HEK293 (cell line): ENCODE results near the gene ZKSCAN8.

Source experiments
- GLIS1 ChIP-seq: fragments of 450-650 bp; formaldehyde crosslinking; IDR thresholded peaks from 2 replicates; pipeline ENCODE4 v1.5.1; 2016; ENCODE audit warnings: missing biosample characterization, missing genetic modification characterization
- KLF16 ChIP-seq: fragments of 450-650 bp; formaldehyde crosslinking; IDR thresholded peaks from 2 replicates; pipeline ENCODE4 v1.5.1; 2017; ENCODE audit warnings: missing biosample characterization, missing genetic modification characterization
- OSR2 ChIP-seq: fragments of 450-650 bp; formaldehyde crosslinking; IDR thresholded peaks from 2 replicates; pipeline ENCODE4 v1.5.1; 2016; ENCODE audit warnings: missing biosample characterization, missing genetic modification characterization
- SP2 ChIP-seq: fragments of 450-650 bp; formaldehyde crosslinking; IDR thresholded peaks from 2 replicates; pipeline ENCODE4 v1.5.1; 2016; ENCODE audit warnings: missing biosample characterization, missing genetic modification characterization
- ZBTB17 ChIP-seq: fragments of 450-650 bp; formaldehyde crosslinking; IDR thresholded peaks from 2 replicates; pipeline ENCODE4 v1.5.1; 2016; ENCODE audit warnings: missing biosample characterization, missing genetic modification characterization
- ZBTB21 ChIP-seq: fragments of 450-650 bp; formaldehyde crosslinking; IDR thresholded peaks from 2 replicates; pipeline ENCODE4 v1.5.1; 2017; ENCODE audit warnings: missing biosample characterization, missing genetic modification characterization
- ZNF10 ChIP-seq: fragments of 450-650 bp; formaldehyde crosslinking; IDR thresholded peaks from 2 replicates; pipeline ENCODE4 v1.5.1; 2017; ENCODE audit warnings: missing biosample characterization, missing genetic modification characterization
- ZNF175 ChIP-seq: fragments of 450-650 bp; formaldehyde crosslinking; IDR thresholded peaks from 2 replicates; pipeline ENCODE4 v1.5.1; 2016; ENCODE audit warnings: missing biosample characterization, missing genetic modification characterization
- ZNF2 ChIP-seq: fragments of 450-650 bp; formaldehyde crosslinking; IDR thresholded peaks from 2 replicates; pipeline ENCODE4 v1.5.1; 2016; ENCODE audit warnings: missing biosample characterization, missing genetic modification characterization
- ZNF211 ChIP-seq: fragments of 450-650 bp; formaldehyde crosslinking; IDR thresholded peaks from 2 replicates; pipeline ENCODE4 v1.5.1; 2016; ENCODE audit warnings: low read depth, missing biosample characterization, missing genetic modification characterization
- ZNF24 ChIP-seq: fragments of 450-650 bp; formaldehyde crosslinking; IDR thresholded peaks from 2 replicates; pipeline ENCODE4 v1.5.1; 2016; ENCODE audit warnings: missing biosample characterization, missing genetic modification characterization
- ZNF248 ChIP-seq: fragments of 450-650 bp; formaldehyde crosslinking; IDR thresholded peaks from 2 replicates; pipeline ENCODE4 v1.5.1; 2017; ENCODE audit warnings: missing biosample characterization, missing genetic modification characterization
- ZNF571 ChIP-seq: fragments of 450-650 bp; formaldehyde crosslinking; IDR thresholded peaks from 2 replicates; pipeline ENCODE4 v1.5.0; 2017; ENCODE audit warnings: missing biosample characterization, missing genetic modification characterization
- ZNF596 ChIP-seq: fragments of 450-650 bp; IDR thresholded peaks from 2 replicates; pipeline ENCODE4 v1.5.0; 2018; ENCODE audit warnings: missing biosample characterization, mild to moderate bottlenecking, missing genetic modification characterization, moderate library complexity
- ZNF677 ChIP-seq: fragments of 450-650 bp; IDR thresholded peaks from 2 replicates; pipeline ENCODE4 v1.5.0; 2018; ENCODE audit warnings: missing biosample characterization, mild to moderate bottlenecking, missing genetic modification characterization, moderate library complexity
- ZNF701 ChIP-seq: fragments of 450-650 bp; formaldehyde crosslinking; IDR thresholded peaks from 2 replicates; pipeline ENCODE4 v1.5.1; 2016; ENCODE audit warnings: missing biosample characterization, missing genetic modification characterization
- ZNF777 ChIP-seq: fragments of 450-650 bp; formaldehyde crosslinking; IDR thresholded peaks from 2 replicates; pipeline ENCODE4 v1.5.1; 2017; ENCODE audit warnings: missing biosample characterization, missing genetic modification characterization, borderline replicate concordance
- ZNF837 ChIP-seq: fragments of 450-650 bp; formaldehyde crosslinking; IDR thresholded peaks from 2 replicates; pipeline ENCODE4 v1.5.1; 2016; ENCODE audit warnings: missing biosample characterization, missing genetic modification characterization
- ZXDB ChIP-seq: fragments of 450-650 bp; formaldehyde crosslinking; IDR thresholded peaks from 2 replicates; pipeline ENCODE4 v1.5.1; 2016; ENCODE audit warnings: missing biosample characterization, missing genetic modification characterization
- TF ChIP-seq, protein P1 (sequence below): fragments of 450-650 bp; formaldehyde crosslinking; IDR thresholded peaks from 2 replicates; pipeline ENCODE4 v1.5.1; 2017; ENCODE audit warnings: missing biosample characterization, missing genetic modification characterization
- TF ChIP-seq, protein P2 (sequence below): fragments of 450-650 bp; formaldehyde crosslinking; IDR thresholded peaks from 2 replicates; pipeline ENCODE4 v1.5.1; 2016; ENCODE audit warnings: missing biosample characterization, missing genetic modification characterization, borderline replicate concordance
- TF ChIP-seq, protein P3 (sequence below): fragments of 450-650 bp; formaldehyde crosslinking; IDR thresholded peaks from 2 replicates; pipeline ENCODE4 v1.5.1; 2017; ENCODE audit warnings: missing biosample characterization, missing genetic modification characterization
- TF ChIP-seq, protein P4 (sequence below): fragments of 450-650 bp; formaldehyde crosslinking; IDR thresholded peaks from 2 replicates; pipeline ENCODE4 v1.5.1; 2016; ENCODE audit warnings: missing biosample characterization, missing genetic modification characterization, low read depth
- TF ChIP-seq, protein P5 (sequence below): fragments of 450-650 bp; formaldehyde crosslinking; IDR thresholded peaks from 2 replicates; pipeline ENCODE4 v1.5.1; 2016; ENCODE audit warnings: missing biosample characterization, missing genetic modification characterization
- TF ChIP-seq, protein P6 (sequence below): fragments of 450-650 bp; formaldehyde crosslinking; IDR thresholded peaks from 2 replicates; pipeline ENCODE4 v1.5.1; 2016; ENCODE audit warnings: missing biosample characterization, missing genetic modification characterization

Gene ZKSCAN8

DNA sequence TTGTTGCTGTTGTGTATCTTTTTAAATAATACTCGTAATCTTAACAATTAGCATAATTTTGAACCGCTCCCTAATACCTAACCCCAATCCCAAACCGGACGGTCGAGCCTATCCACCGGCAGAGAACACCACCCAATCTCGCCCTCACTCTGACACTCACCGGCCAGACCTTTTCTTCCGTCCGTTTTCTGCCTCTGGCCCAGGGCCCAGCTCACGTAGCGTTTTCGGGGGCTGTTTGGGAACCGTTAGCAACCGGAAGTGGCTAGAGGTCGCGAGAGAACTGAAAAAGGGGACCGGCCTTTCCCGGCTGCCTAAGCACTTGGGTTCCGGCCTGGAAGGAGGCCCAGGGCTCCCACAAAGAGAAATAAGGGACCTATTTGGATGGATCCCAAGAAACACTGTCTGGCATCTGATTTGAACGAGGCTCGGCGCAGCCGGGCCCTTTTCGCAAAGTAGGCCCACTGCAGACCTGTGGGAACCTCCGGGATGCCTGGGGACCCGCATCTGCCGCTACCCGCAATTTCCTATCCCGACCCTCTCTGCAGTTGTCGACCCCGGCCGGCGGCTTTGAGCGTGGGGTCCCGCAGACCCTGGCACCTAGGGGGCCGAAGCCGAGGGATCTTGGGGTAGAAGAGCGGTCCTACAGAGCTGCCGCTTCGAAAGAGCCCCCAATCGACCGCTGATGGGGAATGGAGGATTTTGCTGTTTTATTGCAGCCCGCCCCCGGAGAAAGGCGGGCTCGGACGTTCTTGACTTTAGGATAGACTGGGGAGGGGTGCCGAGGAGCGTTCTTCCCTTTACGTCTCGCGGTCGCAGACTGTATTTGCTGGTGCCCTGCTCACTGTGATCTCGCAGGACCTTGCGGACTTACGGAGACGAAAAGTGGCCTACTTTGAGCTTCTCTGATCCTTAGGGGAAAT lies 4.8 kb upstream of the ZKSCAN8 start (continued):
- TF ChIP-seq, protein P1, sequence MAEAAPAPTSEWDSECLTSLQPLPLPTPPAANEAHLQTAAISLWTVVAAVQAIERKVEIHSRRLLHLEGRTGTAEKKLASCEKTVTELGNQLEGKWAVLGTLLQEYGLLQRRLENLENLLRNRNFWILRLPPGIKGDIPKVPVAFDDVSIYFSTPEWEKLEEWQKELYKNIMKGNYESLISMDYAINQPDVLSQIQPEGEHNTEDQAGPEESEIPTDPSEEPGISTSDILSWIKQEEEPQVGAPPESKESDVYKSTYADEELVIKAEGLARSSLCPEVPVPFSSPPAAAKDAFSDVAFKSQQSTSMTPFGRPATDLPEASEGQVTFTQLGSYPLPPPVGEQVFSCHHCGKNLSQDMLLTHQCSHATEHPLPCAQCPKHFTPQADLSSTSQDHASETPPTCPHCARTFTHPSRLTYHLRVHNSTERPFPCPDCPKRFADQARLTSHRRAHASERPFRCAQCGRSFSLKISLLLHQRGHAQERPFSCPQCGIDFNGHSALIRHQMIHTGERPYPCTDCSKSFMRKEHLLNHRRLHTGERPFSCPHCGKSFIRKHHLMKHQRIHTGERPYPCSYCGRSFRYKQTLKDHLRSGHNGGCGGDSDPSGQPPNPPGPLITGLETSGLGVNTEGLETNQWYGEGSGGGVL (tag by site-specific recombination): peak; percentile 32; the same call in 1 of the 2 replicates
- TF ChIP-seq ZNF571 (tag by site-specific recombination) (no peak), ZNF248 (no peak), ZXDB (tag by site-specific recombination) (peak; percentile 91), ZNF701 (no peak), ZNF837 (tag by site-specific recombination) (no peak), ZNF24 (tag by site-specific recombination) (peak; percentile 93), ZBTB17 (peak; percentile 95), SP2 (tag by site-specific recombination) (peak; percentile 71), ZNF10 (tag by site-specific recombination) (0 out of 2 replicates have a peak, but pooled peaks have one; percentile 14), ZNF175 (no peak), OSR2 (tag by site-specific recombination) (no peak; the same call in 1 of the 2 replicates), ZNF677 (tag by site-specific recombination) (no peak), GLIS1 (peak; percentile 66), ZNF211 (tag by site-specific recombination) (no peak), ZBTB21 (tag by site-specific recombination) (peak; percentile 56; the same call in 1 of the 2 replicates), KLF16 (tag by site-specific recombination) (0 out of 2 replicates have a peak, but pooled peaks have one; percentile 2), ZNF777 (tag by site-specific recombination) (no peak; the same call in 1 of the 2 replicates), ZNF2 (no peak; the same call in none of the 2 replicates), ZNF596 (tag by site-specific recombination) (0 out of 2 replicates have a peak, but pooled peaks have one; percentile 25)
- TF ChIP-seq, protein P2, sequence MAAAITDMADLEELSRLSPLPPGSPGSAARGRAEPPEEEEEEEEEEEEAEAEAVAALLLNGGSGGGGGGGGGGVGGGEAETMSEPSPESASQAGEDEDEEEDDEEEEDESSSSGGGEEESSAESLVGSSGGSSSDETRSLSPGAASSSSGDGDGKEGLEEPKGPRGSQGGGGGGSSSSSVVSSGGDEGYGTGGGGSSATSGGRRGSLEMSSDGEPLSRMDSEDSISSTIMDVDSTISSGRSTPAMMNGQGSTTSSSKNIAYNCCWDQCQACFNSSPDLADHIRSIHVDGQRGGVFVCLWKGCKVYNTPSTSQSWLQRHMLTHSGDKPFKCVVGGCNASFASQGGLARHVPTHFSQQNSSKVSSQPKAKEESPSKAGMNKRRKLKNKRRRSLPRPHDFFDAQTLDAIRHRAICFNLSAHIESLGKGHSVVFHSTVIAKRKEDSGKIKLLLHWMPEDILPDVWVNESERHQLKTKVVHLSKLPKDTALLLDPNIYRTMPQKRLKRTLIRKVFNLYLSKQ (tag by site-specific recombination): no peak
- TF ChIP-seq, protein P3, sequence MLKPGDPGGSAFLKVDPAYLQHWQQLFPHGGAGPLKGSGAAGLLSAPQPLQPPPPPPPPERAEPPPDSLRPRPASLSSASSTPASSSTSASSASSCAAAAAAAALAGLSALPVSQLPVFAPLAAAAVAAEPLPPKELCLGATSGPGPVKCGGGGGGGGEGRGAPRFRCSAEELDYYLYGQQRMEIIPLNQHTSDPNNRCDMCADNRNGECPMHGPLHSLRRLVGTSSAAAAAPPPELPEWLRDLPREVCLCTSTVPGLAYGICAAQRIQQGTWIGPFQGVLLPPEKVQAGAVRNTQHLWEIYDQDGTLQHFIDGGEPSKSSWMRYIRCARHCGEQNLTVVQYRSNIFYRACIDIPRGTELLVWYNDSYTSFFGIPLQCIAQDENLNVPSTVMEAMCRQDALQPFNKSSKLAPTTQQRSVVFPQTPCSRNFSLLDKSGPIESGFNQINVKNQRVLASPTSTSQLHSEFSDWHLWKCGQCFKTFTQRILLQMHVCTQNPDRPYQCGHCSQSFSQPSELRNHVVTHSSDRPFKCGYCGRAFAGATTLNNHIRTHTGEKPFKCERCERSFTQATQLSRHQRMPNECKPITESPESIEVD (tag by site-specific recombination): no peak
- TF ChIP-seq, protein P4, sequence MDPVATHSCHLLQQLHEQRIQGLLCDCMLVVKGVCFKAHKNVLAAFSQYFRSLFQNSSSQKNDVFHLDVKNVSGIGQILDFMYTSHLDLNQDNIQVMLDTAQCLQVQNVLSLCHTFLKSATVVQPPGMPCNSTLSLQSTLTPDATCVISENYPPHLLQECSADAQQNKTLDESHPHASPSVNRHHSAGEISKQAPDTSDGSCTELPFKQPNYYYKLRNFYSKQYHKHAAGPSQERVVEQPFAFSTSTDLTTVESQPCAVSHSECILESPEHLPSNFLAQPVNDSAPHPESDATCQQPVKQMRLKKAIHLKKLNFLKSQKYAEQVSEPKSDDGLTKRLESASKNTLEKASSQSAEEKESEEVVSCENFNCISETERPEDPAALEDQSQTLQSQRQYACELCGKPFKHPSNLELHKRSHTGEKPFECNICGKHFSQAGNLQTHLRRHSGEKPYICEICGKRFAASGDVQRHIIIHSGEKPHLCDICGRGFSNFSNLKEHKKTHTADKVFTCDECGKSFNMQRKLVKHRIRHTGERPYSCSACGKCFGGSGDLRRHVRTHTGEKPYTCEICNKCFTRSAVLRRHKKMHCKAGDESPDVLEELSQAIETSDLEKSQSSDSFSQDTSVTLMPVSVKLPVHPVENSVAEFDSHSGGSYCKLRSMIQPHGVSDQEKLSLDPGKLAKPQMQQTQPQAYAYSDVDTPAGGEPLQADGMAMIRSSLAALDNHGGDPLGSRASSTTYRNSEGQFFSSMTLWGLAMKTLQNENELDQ (tag by site-specific recombination): no peak
- TF ChIP-seq, protein P5, sequence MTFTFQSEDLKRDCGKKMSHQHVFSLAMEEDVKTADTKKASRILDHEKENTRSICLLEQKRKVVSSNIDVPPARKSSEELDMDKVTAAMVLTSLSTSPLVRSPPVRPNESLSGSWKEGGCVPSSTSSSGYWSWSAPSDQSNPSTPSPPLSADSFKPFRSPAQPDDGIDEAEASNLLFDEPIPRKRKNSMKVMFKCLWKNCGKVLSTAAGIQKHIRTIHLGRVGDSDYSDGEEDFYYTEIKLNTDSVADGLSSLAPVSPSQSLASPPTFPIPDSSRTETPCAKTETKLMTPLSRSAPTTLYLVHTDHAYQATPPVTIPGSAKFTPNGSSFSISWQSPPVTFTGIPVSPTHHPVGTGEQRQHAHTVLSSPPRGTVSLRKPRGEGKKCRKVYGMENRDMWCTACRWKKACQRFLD (tag by site-specific recombination): no peak
- TF ChIP-seq, protein P6, sequence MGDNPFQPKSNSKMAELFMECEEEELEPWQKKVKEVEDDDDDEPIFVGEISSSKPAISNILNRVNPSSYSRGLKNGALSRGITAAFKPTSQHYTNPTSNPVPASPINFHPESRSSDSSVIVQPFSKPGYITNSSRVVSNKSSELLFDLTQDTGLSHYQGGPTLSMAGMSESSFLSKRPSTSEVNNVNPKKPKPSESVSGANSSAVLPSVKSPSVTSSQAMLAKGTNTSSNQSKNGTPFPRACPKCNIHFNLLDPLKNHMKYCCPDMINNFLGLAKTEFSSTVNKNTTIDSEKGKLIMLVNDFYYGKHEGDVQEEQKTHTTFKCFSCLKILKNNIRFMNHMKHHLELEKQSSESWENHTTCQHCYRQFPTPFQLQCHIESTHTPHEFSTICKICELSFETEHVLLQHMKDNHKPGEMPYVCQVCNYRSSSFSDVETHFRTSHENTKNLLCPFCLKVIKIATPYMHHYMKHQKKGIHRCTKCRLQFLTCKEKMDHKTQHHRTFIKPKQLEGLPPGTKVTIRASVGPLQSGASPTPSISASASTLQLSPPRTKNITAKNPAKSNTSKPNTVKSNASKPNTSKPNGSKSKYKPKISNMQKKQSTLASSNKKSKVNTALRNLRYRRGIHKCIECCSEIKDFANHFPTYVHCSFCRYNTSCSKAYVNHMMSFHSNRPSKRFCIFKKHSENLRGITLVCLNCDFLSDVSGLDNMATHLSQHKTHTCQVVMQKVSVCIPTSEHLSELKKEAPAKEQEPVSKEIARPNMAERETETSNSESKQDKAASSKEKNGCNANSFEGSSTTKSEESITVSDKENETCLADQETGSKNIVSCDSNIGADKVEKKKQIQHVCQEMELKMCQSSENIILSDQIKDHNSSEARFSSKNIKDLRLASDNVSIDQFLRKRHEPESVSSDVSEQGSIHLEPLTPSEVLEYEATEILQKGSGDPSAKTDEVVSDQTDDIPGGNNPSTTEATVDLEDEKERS (tag by site-specific recombination): no peak
